Activated naive CD4-positive, alpha-beta T cell treated with Interleukin-2 at 50 U/mL for 16 hours (primary cell): ENCODE results near the gene ANKRD6.

ENCODE experiments used
- DNase-seq: peaks from one replicate; pipeline ENCODE4 v3.0.0-alpha.2; 2020

The ANKRD6 gene

GRCh38 chr6:89661559-89661958, 228.6 kb downstream of the ANKRD6 start:
- DNase-seq, result no peak

- no peak for DNase-seq
Observed at GRCh38 chr6:89662659-89663223, 229.8 kb downstream of the ANKRD6 start.

- DNase-seq, result no peak
Observed at GRCh38 chr6:89667872-89668556, 235.1 kb downstream of the ANKRD6 start.

GRCh38 chr6:89669002-89669401, 236.1 kb downstream of the ANKRD6 start:
- DNase-seq, result no peak

- DNase-seq, result no peak
Observed at GRCh38 chr6:89670935-89671565, 238.1 kb downstream of the ANKRD6 start.

- DNase-seq, result no peak
Observed at GRCh38 chr6:89675949-89676748, 243.2 kb downstream of the ANKRD6 start.

GRCh38 chr6:89678531-89678930, 245.6 kb downstream of the ANKRD6 start:
- no peak for DNase-seq

GRCh38 chr6:89679215-89680120, 246.5 kb downstream of the ANKRD6 start:
- no peak for DNase-seq

GRCh38 chr6:89680150-89680549, 247.2 kb downstream of the ANKRD6 start:
- DNase-seq, result no peak

- DNase-seq, result no peak
Observed at GRCh38 chr6:89680551-89680950, 247.6 kb downstream of the ANKRD6 start.

- DNase-seq, result no peak
Observed at GRCh38 chr6:89681983-89682564, 249.1 kb downstream of the ANKRD6 start.

GRCh38 chr6:89682991-89683390, 250.0 kb downstream of the ANKRD6 start:
- no peak for DNase-seq
